Upper lobe of right lung (tissue), 1 donor: ENCODE results near the gene ADGRL3. TPM values are rescaled to one million over a fixed set of nuclear protein-coding genes. Genes with fewer than 3 reads are reported as not detected.

Source experiments
- ATAC-seq: fragments of 200-7000 bp; cut with Tn5 transposase; one replicate; pipeline ENCODE4 v1.9.1; 2020; ENCODE audit warnings: mild to moderate bottlenecking, moderate library complexity
- DNase-seq: peaks from one replicate; pipeline ENCODE4 v3.0.0-alpha.2; 2020
- H3K27ac ChIP-seq: fragments of 200-600 bp; one replicate; pipeline ENCODE4 v1.8.0; 2022
- H3K27me3 ChIP-seq: fragments of 200-600 bp; one replicate; pipeline ENCODE4 v1.8.0; 2022; ENCODE audit warnings: mild to moderate bottlenecking
- H3K36me3 ChIP-seq: fragments of 200-600 bp; one replicate; pipeline ENCODE4 v1.8.0; 2022
- H3K4me1 ChIP-seq: fragments of 200-600 bp; one replicate; pipeline ENCODE4 v1.8.0; 2022
- H3K4me3 ChIP-seq: fragments of 200-600 bp; one replicate; pipeline ENCODE4 v1.8.0; 2022; ENCODE audit warnings: mild to moderate bottlenecking
- H3K9me3 ChIP-seq: fragments of 200-600 bp; one replicate; pipeline ENCODE4 v1.8.0; 2022
- CTCF ChIP-seq: fragments of 200-600 bp; IDR thresholded peaks from one replicate; pipeline ENCODE4 v1.8.0; 2022; ENCODE audit warnings: antibody characterized with exemption
- intact Hi-C: fragments of 100-400 bp; cut with DNase I; formaldehyde crosslinking; loops from one replicate; pipeline ENCODE4 v1.11.0; 2022
- total RNA-seq: library from RNA; stranded (reverse); fragmentation: NEBNext Ultra II Directional; extraction: Animal tissue kit (Norgen Biotek cat#: 25700); gene quantifications from one replicate; pipeline ENCODE4 v1.2.1, GENCODE V29; 2021
- donor health status: DM: no; HTN: yes; CAD: no; lungs with severe emphysema.

ADGRL3 gene
- total RNA-seq, 1 donor from 2014 or later: 4.0 TPM

DNA sequence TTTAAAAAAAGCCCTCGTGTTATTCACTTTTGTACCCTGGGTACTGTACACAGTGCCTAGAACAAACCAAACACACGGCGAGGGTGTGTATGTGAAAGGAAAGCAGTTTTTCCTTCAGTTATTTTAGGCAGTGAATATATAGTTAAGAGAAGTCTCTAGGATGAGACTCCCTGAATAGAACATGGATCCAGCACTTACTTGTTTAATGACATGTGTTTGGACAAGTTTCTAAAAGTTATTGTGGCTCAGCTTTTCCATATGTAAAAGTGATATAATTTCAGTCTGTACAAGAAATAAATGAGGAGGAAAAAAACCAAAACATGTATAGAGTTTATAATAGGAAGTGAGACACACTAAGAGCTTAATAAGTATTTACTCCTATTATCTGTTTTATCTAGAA, 273.2 kb downstream of the ADGRL3 start:
- Histone ChIP-seq H3K9me3 (no peaks in the 10 kb centered on the region), H3K27ac (no peak overlapping the region), H3K27me3 (no peaks in the 10 kb centered on the region), H3K4me1 (no peaks in the 10 kb centered on the region), H3K4me3 (no peak overlapping the region), H3K36me3 (no peaks in the 10 kb centered on the region)
- ATAC-seq: no peak
- DNase-seq: no peak
- intact Hi-C loops: no loop called here
- no peak for TF ChIP-seq CTCF

DNA sequence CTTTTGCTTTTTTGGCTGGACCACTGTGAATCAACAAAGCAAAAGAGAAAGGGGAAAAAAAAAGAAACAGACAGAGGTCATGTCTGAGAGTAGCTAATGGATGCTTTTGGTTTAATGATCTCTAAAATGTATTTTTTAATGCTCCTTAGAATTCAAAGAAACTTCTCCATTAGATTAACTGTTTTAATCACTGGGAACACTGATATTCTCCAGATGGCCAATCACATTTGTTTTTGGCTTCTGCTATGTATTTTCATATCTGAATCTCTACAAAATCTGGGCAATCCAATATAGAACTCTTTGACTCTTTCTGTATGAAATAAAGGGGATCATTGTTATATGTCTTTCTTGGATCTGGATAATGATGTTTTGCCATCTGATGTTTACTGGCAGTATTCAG, 278.2 kb downstream of the ADGRL3 start:
- DNase-seq: no peak
- no peaks in the 10 kb centered on the region for H3K4me1 ChIP-seq
- no peak overlapping the region for H3K27ac ChIP-seq
- no peaks in the 10 kb centered on the region for H3K9me3 ChIP-seq
- TF ChIP-seq CTCF: no peak
- intact Hi-C loops: no loop called here
- no peaks in the 10 kb centered on the region for H3K36me3 ChIP-seq
- ATAC-seq: no peak
- no peaks in the 10 kb centered on the region for H3K27me3 ChIP-seq
- no peak overlapping the region for H3K4me3 ChIP-seq

DNA sequence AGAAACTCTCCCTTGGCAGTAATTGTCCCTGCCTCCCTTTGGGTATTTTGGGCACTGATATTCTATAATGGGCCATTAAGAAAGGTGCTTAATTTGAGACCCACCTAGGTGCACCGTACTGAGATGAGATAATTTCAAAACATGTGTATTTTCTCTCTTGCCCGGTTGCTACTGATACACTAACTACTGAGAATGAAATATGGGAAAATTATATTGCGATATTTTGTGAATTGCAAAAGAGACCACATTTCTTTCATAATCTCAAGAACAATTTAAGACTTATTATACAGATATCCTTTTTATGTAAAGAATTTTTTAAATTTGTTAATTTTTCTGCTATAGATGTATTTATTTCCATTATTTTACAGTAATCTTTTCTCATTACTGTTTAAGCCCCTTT, 284.9 kb downstream of the ADGRL3 start:
- intact Hi-C loops: no loop called here
- H3K4me1 ChIP-seq: no peaks in the 10 kb centered on the region
- no peak for TF ChIP-seq CTCF
- H3K27me3 ChIP-seq: no peaks in the 10 kb centered on the region
- H3K27ac ChIP-seq: no peak overlapping the region
- H3K9me3 ChIP-seq: no peaks in the 10 kb centered on the region
- no peak for ATAC-seq
- no peak overlapping the region for H3K4me3 ChIP-seq
- no peak for DNase-seq
- H3K36me3 ChIP-seq: no peaks in the 10 kb centered on the region

DNA sequence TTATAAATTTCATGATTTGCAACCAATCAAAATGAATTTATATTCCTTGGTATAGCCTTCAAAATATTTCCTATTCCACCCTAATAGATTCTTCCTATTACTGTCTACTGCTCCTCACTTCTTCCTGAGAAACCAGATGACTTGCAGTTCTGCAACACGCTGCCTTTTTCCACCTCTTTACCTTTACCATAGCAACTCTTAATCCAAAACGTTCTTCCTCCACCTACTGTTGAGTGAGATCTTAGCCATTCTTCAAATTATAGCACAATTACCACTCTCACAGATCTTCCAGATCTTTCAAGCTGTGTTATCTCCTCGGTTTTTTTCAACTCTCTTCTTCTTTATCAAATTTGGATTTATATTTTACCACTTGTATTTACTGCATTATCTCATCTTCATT, 289.8 kb downstream of the ADGRL3 start:
- intact Hi-C loops: no loop called here
- no peak for DNase-seq
- no peak for TF ChIP-seq CTCF
- Histone ChIP-seq H3K27me3 (no peaks in the 10 kb centered on the region), H3K36me3 (no peaks in the 10 kb centered on the region), H3K27ac (no peak overlapping the region), H3K4me3 (no peak overlapping the region), H3K4me1 (no peaks in the 10 kb centered on the region), H3K9me3 (no peaks in the 10 kb centered on the region)
- ATAC-seq: no peak

DNA sequence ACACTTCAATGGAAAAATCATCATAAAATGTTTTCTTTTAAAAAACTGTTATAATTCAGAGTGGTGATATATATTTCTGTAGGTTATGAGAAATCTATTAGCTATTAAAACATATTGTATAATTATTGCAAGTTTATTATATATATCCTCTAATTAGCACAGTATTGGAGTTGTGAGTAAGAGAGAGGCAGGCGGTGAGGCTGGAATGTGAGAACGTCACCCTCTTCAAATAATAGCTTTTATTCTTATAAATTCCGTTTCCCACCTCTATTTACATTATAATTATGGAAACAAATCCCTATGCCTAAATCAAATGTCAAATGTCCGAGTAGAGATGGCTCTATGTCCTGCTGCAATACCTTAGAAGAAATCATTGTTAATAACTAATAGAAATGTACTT, 292.9 kb downstream of the ADGRL3 start:
- no peaks in the 10 kb centered on the region for H3K36me3 ChIP-seq
- intact Hi-C loops: no loop called here
- no peak overlapping the region for H3K27ac ChIP-seq
- no peaks in the 10 kb centered on the region for H3K27me3 ChIP-seq
- no peak for ATAC-seq
- DNase-seq: no peak
- H3K9me3 ChIP-seq: no peaks in the 10 kb centered on the region
- no peaks in the 10 kb centered on the region for H3K4me1 ChIP-seq
- no peak overlapping the region for H3K4me3 ChIP-seq
- TF ChIP-seq CTCF: no peak

DNA sequence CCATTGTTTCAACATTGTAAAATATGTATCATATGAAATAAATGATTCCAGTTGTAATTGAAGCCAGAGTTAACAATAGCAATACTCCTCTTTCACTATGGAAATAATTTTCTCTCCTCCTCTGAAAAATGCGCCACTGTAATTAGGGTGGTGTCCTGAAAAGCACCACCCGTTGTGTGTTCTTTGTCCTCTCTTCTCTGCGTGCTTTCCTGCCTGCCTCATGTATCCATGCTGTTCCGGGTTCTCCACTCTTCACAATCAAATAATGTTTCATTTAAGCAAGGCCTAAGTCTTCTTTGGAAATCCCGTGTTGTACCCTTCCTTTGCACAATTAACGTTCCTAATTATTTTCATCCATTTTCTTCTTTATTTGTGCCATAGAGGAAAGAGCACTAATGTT, 293.3 kb downstream of the ADGRL3 start:
- intact Hi-C loops: no loop called here
- TF ChIP-seq CTCF: no peak
- H3K27me3 ChIP-seq: no peaks in the 10 kb centered on the region
- no peak overlapping the region for H3K4me3 ChIP-seq
- no peaks in the 10 kb centered on the region for H3K36me3 ChIP-seq
- H3K9me3 ChIP-seq: no peaks in the 10 kb centered on the region
- ATAC-seq (no peak), DNase-seq (no peak)
- H3K4me1 ChIP-seq: no peaks in the 10 kb centered on the region
- H3K27ac ChIP-seq: no peak overlapping the region
